Stimulated activated naive CD8-positive, alpha-beta T cell treated with anti-CD3 and anti-CD28 coated beads, Interleukin-15, Interleukin-2, amounts not matched to agents 100 U/mL and 50 U/mL, for 24 hours (primary cell): ENCODE measurements around the gene TTPAL.
A peak's percentile ranks its signal among the peaks of the same experiment; 100 is the strongest.

ENCODE experiments used
- ATAC-seq: fragments of 150-1000 bp; cut with Tn5 transposase; one replicate; pipeline ENCODE4 v1.10.0; 2021
- DNase-seq: peaks from one replicate; pipeline ENCODE4 v3.0.0; 2021

Gene TTPAL

GRCh38 chr20:44497761-44498160 is 22.1 kb downstream of the TTPAL start:
- no peak for ATAC-seq
- DNase-seq = no peak

GRCh38 chr20:44500221-44500620 is 24.5 kb downstream of the TTPAL start:
- DNase-seq (no peak), ATAC-seq (no peak)

GRCh38 chr20:44501448-44501847 is 25.8 kb downstream of the TTPAL start:
- no peak for DNase-seq

GRCh38 chr20:44502968-44503367 is 27.3 kb downstream of the TTPAL start:
- DNase-seq = no peak
- ATAC-seq = no peak

More at GRCh38 chr20:44501448-44501847, 25.8 kb downstream of the TTPAL start:
- no peak for ATAC-seq

- no peak for ATAC-seq
These were observed 29.0 kb downstream of the TTPAL start for GRCh38 chr20:44504402-44505307.

GRCh38 chr20:44509762-44510161 is 34.1 kb downstream of the TTPAL start:
- ATAC-seq (no peak), DNase-seq (no peak)

More at GRCh38 chr20:44504402-44505307, 29.0 kb downstream of the TTPAL start:
- no peak for DNase-seq

- ATAC-seq = no peak
- DNase-seq = no peak
These were observed 38.2 kb downstream of the TTPAL start for GRCh38 chr20:44513871-44514270.

- DNase-seq = no peak
- no peak for ATAC-seq
These were observed 40.8 kb downstream of the TTPAL start for GRCh38 chr20:44516491-44516890.

GRCh38 chr20:44517454-44517853 is 41.8 kb downstream of the TTPAL start:
- ATAC-seq (no peak), DNase-seq (no peak)

- ATAC-seq (no peak), DNase-seq (no peak)
These were observed 42.6 kb downstream of the TTPAL start for GRCh38 chr20:44518248-44518647.

- ATAC-seq = no peak
- DNase-seq = no peak
These were observed 45.2 kb downstream of the TTPAL start for GRCh38 chr20:44520881-44521280.

- DNase-seq = peak; percentile 98
- peak; percentile 99 for ATAC-seq
These were observed 46.1 kb downstream of the TTPAL start, which contains the start of gene SERINC3 for GRCh38 chr20:44521484-44522481. Gene SERINC3 (minus strand): TSS chr20:44522070. CDS start chr20:44521951, 119 bp downstream.

GRCh38 chr20:44522841-44523240 is 47.2 kb downstream of the TTPAL start:
- DNase-seq (no peak), ATAC-seq (no peak)

- ATAC-seq = no peak
- no peak for DNase-seq
These were observed 48.1 kb downstream of the TTPAL start for GRCh38 chr20:44523746-44524145.

- ATAC-seq = no peak
- no peak for DNase-seq
These were observed 50.5 kb downstream of the TTPAL start for GRCh38 chr20:44526129-44526528.

- DNase-seq = no peak
- no peak for ATAC-seq
These were observed 52.1 kb downstream of the TTPAL start for GRCh38 chr20:44527716-44528199.

GRCh38 chr20:44528309-44528708 is 52.6 kb downstream of the TTPAL start:
- DNase-seq (no peak), ATAC-seq (no peak)

- ATAC-seq (no peak), DNase-seq (no peak)
These were observed 56.7 kb downstream of the TTPAL start for GRCh38 chr20:44532259-44532980.

- ATAC-seq (no peak), DNase-seq (no peak)
These were observed 57.3 kb downstream of the TTPAL start for GRCh38 chr20:44532981-44533331.

- ATAC-seq (no peak), DNase-seq (no peak)
These were observed 58.3 kb downstream of the TTPAL start for GRCh38 chr20:44533928-44534327.

- DNase-seq = no peak
These were observed 60.5 kb downstream of the TTPAL start for GRCh38 chr20:44536175-44536574.

GRCh38 chr20:44537993-44538392 is 62.3 kb downstream of the TTPAL start:
- ATAC-seq = no peak
- no peak for DNase-seq

More at GRCh38 chr20:44536175-44536574, 60.5 kb downstream of the TTPAL start:
- no peak for ATAC-seq
